AG10803 (cell line): ENCODE data around the gene ZFHX3.
"Not testable (repeated sequence)": the region's sequence is repeated elsewhere in the genome, so short reads cannot be mapped to it uniquely, and the experiment has no call there.

Experiments
- DNase-seq: peaks from one replicate; pipeline ENCODE4 v3.0.0; 2010; ENCODE audit warnings: low read depth
- H3K4me3 ChIP-seq: 2 replicates; pipeline ENCODE4 v1.5.1; 2011; ENCODE audit warnings: mild to moderate bottlenecking, low read length, control low read depth
- CTCF ChIP-seq: conservative IDR thresholded peaks from 2 replicates; pipeline ENCODE4 v1.5.1; 2011; ENCODE audit warnings: mild to moderate bottlenecking, low read length, control low read depth, inconsistent platforms

ZFHX3 gene

GRCh38 chr16:72991644-72992043 lies 56.3 kb downstream of the ZFHX3 start:
- no peak overlapping the region for H3K4me3 ChIP-seq
- TF ChIP-seq CTCF: no peak
- no peak for DNase-seq

- no peak overlapping the region for H3K4me3 ChIP-seq
- TF ChIP-seq CTCF: no peak
- DNase-seq: peak; percentile 22
Observed at GRCh38 chr16:72991211-72991610, 56.7 kb downstream of the ZFHX3 start.

GRCh38 chr16:72990571-72990970 lies 57.4 kb downstream of the ZFHX3 start:
- no peak for TF ChIP-seq CTCF
- peak overlapping the region; percentile 52 for H3K4me3 ChIP-seq
- DNase-seq: no peak

GRCh38 chr16:72989579-72990551 lies 58.1 kb downstream of the ZFHX3 start:
- peak; percentile 88 for DNase-seq
- no peak for TF ChIP-seq CTCF
- peak overlapping the region; percentile 52 for H3K4me3 ChIP-seq

GRCh38 chr16:72989203-72989578 lies 58.7 kb downstream of the ZFHX3 start:
- DNase-seq: not testable (repeated sequence)
- peak overlapping the region; percentile 20 for H3K4me3 ChIP-seq

- H3K4me3 ChIP-seq: no peak overlapping the region
- DNase-seq: no peak
- TF ChIP-seq CTCF: no peak
Observed at GRCh38 chr16:72988569-72988968, 59.4 kb downstream of the ZFHX3 start.

GRCh38 chr16:72987480-72987901 lies 60.4 kb downstream of the ZFHX3 start:
- no peak overlapping the region for H3K4me3 ChIP-seq
- no peak for DNase-seq
- no peak for TF ChIP-seq CTCF
